EH (cell line): ENCODE data around the gene ITGAX.
A peak's percentile ranks its signal among the peaks of the same experiment; 100 is the strongest.
"Not testable (repeated sequence)": the region's sequence is repeated elsewhere in the genome, so short reads cannot be mapped to it uniquely, and the experiment has no call there.

Experiments
- DNase-seq: peaks from one replicate; pipeline ENCODE4 v3.0.0-alpha.2; 2015; ENCODE audit warnings: low read depth

Gene ITGAX

GRCh38 chr16:31411024-31411844 is 56.3 kb downstream of the ITGAX start:
- no peak for DNase-seq

GRCh38 chr16:31412750-31413149 is 57.8 kb downstream of the ITGAX start:
- no peak for DNase-seq

- no peak for DNase-seq
These were observed 58.4 kb downstream of the ITGAX start for GRCh38 chr16:31413381-31413780.

GRCh38 chr16:31413943-31414342 is 59.0 kb downstream of the ITGAX start:
- DNase-seq, result no peak

GRCh38 chr16:31414706-31415105 is 59.7 kb downstream of the ITGAX start:
- DNase-seq, result no peak

GRCh38 chr16:31416371-31416770 is 61.4 kb downstream of the ITGAX start:
- no peak for DNase-seq

GRCh38 chr16:31417036-31417435 is 62.1 kb downstream of the ITGAX start:
- not testable (repeated sequence) for DNase-seq

GRCh38 chr16:31417916-31418315 is 62.9 kb downstream of the ITGAX start:
- DNase-seq, result no peak

- DNase-seq, result no peak
These were observed 65.1 kb downstream of the ITGAX start for GRCh38 chr16:31420037-31420436.

- DNase-seq, result no peak
These were observed 66.6 kb downstream of the ITGAX start for GRCh38 chr16:31421587-31421986.

- DNase-seq, result no peak
These were observed 68.3 kb downstream of the ITGAX start for GRCh38 chr16:31423241-31423640.

GRCh38 chr16:31423801-31424200 is 68.8 kb downstream of the ITGAX start:
- DNase-seq, result no peak

- peak; percentile 41 for DNase-seq
These were observed 72.7 kb downstream of the ITGAX start for GRCh38 chr16:31427441-31428278.

GRCh38 chr16:31428279-31428597 is 73.3 kb downstream of the ITGAX start, which contains the start of gene COX6A2:
TSS of gene COX6A2 (minus strand) at chr16:31428360. CDS start at chr16:31428325, 35 bp downstream.
- DNase-seq, result no peak

GRCh38 chr16:31428638-31429247 is 73.8 kb downstream of the ITGAX start:
- no peak for DNase-seq

GRCh38 chr16:31429314-31429713 is 74.3 kb downstream of the ITGAX start:
- DNase-seq, result no peak

- DNase-seq, result no peak
These were observed 74.8 kb downstream of the ITGAX start for GRCh38 chr16:31429796-31430195.

- no peak for DNase-seq
These were observed 75.5 kb downstream of the ITGAX start for GRCh38 chr16:31430380-31431052.
